Cerebellar cortex (tissue), 1 donor: Measurements from ENCODE around the gene TBC1D17.

Experiments
- DNase-seq: peaks from one replicate; pipeline ENCODE4 v3.0.0-alpha.2; 2015; ENCODE audit warnings: low spot score

Gene TBC1D17

GRCh38 chr19:49861541-49862378 is 15.7 kb upstream of the TBC1D17 start:
- DNase-seq = no peak

DNA sequence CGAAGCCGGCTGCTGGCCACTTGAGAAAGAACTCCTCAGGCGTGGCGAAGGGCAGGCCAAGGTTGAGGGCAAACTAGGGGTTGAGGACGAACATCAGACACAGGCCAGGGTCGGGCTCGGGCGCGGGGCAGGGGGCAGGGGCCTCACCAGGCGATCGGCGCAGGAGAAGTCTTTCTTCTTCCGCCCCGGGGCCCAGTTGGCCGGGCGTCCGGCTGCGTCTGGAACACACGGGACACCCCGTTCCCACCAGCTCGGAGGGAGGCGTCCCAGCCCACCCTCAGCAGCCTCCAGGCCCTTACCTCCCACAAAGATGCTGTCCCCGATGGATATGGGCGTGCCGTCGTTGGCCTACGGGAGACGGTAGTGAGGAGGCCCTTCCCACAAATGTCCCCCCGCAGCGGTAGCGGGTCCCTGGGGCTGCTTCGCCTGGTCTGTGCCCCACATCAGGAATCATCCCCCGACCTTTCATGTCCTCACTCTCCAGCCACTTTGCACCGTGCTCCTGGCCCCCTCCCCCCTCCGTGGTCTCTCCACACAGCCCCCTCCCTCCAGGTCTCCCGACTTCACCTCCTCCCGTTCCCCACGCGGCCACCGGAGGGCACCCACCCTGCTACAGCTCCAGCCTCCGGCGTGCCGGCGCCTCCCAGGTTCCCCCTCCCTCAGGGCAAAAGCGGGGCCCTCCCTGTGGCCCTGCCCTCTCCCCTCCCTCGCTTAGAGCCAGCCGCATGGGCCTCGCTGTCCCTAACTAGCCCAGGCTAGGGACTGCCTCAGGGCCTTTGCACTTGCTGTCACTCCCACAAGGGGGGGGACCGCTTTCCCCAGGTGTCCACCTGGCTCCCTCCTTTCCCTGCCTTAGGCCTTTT is 14.9 kb upstream of the TBC1D17 start:
- no peak for DNase-seq

- no peak for DNase-seq
Measured at GRCh38 chr19:49863254-49863934, 14.1 kb upstream of the TBC1D17 start.

- no peak for DNase-seq
Measured at GRCh38 chr19:49863935-49864320, 13.6 kb upstream of the TBC1D17 start.

- no peak for DNase-seq
Measured at GRCh38 chr19:49864890-49865289, 12.6 kb upstream of the TBC1D17 start.

GRCh38 chr19:49866933-49867782 is 10.3 kb upstream of the TBC1D17 start, which contains the start of gene PNKP:
Gene PNKP, minus strand, starts transcription at chr19:49867576. Its CDS starts 372 bp downstream, at chr19:49867204.
- peak; percentile 96 for DNase-seq

DNA sequence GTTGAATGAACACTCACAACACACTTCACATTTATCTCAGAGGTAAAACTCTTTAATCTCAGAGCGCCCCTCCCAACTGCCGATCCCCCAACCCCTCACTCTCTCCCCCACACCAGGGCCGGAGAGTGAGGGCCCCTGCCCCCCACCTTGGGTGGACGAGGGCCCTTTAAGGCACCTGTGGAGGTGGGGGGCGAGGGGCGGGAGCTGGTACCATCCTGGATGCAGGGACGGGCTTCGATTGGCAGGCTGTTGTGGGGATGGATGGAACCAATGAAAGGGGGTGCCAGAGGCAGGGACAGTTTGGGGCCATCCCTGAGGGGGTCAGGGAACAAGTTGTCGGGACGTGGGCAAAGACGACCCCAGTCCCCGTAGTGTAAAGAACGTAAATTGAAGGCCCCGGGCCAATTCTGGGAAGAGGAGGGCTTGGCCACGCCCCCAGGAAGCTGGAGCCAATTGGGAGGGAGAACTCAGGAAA is 8.5 kb upstream of the TBC1D17 start:
- DNase-seq = no peak

DNA sequence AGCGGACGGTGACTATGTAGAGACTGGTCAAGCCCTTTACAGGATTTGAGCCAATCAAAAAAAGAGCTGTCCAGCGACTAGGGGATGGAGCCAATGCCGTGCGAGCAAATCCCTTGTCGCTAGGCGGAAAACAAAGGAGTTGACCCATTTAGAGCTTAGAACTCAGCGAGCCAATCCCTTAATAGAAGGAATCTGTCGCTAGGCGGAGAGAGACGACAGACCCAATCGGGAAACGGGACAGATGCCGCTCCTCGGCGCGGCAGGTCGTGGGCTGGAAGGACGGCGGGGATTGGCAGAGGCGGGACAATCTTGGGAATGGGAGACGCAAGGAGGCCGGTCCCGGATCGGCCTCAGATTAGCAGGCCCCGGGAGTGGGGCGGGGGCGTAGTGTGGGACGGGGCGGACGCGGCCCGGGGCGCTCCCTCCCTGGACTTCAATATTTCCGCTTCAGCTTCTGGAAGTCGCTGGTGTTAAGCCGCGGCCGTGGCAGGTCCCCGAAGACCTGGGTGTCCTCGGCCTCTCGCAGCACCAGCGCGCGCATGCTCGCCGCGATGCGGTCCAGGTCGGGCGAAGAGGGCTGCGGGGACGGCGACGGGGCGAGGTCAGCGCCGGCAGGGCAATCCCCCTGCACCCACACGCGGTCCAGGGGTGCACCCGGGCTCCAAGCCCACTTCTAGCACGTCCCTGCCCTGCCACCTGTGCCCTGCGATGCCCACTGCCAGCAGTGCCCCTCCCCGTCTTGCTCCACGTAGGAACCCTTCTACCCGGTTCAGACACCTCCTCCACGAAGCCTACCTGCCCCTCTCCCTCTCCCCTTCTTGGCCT is 7.8 kb upstream of the TBC1D17 start:
- DNase-seq = peak; percentile 100

DNA sequence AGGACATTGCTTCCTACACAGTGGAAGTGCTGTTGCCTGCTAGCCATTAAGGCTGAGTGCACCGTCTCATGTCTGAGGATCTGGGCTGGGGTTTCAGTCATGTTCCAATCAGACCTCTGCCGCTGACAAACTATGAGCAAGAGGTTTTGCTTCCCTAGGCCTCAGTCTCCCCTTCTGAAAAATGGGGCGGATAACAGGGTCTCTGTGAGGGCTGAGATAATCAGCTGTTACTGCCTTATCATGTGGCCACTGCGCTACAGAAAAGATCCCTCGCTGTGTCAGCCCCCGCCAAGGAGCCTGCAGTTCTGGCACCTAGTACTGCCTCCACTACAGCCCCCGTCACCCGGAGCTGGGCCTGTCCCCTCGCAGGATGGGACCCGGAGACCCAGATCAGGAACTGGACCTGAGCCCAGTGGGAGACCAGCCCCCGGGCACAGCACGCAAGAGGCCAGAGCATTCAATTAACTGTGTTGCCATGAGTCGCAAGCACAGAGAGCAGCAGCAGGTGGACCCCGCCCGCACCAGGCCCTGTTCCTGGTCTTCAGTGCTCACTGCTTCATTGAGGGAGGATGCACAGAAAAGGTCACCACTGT is 7.1 kb upstream of the TBC1D17 start:
- no peak for DNase-seq

- no peak for DNase-seq
Measured at GRCh38 chr19:49871349-49871985, 6.0 kb upstream of the TBC1D17 start.

GRCh38 chr19:49872245-49873128 is 5.0 kb upstream of the TBC1D17 start:
- DNase-seq = no peak

GRCh38 chr19:49873129-49873521 is 4.4 kb upstream of the TBC1D17 start:
- no peak for DNase-seq

DNA sequence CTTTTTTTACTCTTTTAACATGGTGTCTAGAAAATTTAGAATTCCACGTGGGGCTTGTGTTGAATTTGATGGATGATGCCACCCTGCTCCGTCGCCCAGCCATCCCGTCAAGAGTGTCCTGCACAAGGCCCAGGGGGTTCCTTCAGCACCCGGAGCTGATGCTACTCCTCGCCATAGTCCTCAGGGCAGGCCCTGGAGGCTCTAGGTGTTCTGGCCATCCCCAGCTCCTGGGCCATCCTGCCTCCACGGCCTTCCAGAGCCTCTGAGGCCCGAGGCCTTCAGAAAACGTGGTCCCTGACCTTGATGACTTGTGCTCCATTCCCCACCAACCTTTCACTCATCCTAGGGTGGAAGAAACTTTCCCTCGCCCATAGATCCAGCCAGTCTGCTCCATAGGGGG is 3.7 kb upstream of the TBC1D17 start:
- no peak for DNase-seq

DNA sequence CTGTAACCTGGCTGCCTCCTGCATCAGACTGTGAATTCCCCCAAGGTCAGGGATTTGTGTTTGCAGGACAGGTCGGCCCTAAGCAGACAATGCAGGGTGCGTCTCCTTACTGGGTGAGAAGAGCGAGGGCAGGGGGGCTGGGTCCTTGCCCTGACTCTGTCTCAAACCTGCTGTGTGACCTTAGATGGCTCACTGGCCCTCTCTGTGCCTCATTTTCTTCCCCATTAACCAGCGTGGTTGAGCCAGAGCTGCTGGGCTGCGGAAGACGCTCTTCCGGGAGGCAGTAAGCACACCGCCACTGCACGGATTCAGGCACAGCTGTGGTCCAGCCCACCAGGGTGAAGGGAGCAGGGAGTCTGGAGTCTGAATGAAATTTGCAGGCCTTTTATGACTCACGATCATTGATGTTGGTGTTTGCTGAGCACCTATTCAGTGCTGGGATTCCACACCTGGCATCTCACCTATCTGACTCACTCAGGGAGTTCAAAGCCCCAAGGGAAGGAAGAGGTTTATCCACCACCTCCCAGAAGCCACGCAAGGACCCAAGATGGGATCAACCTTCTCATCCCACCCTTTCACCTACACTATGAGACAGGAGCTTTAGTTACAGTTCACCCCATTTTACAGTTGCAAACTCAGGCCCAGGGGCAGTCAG is 2.9 kb upstream of the TBC1D17 start:
- DNase-seq = no peak

GRCh38 chr19:49875177-49875576 is 2.3 kb upstream of the TBC1D17 start:
- DNase-seq = no peak

DNA sequence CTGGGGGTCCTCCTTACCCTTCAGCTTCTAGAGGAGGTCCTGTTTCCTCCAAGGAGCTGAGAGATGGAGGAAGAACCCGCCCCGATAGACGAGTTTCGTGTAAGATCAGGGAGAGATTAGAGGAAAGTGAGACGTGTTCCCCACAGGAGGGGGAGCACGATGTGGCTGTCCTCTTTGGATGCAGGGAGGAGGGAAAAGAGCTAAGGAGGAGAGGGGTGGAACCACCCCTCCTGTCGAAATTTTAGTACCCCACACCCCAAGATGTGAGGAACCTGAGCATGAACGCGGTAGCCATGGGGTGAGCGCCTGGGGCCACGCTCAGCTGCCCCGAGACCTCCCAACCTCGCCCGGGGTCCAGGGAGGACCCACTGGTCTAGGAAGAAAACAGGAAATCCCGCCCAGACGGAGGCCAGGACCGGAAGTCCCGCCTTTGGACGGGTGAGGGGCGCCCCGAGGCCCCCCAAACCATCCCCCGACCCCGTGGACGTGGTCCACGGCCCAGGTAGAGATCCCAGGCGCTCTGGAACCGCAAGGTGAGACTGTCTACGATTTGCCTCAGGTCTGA is 1.6 kb upstream of the TBC1D17 start:
- DNase-seq = peak; percentile 73

DNA sequence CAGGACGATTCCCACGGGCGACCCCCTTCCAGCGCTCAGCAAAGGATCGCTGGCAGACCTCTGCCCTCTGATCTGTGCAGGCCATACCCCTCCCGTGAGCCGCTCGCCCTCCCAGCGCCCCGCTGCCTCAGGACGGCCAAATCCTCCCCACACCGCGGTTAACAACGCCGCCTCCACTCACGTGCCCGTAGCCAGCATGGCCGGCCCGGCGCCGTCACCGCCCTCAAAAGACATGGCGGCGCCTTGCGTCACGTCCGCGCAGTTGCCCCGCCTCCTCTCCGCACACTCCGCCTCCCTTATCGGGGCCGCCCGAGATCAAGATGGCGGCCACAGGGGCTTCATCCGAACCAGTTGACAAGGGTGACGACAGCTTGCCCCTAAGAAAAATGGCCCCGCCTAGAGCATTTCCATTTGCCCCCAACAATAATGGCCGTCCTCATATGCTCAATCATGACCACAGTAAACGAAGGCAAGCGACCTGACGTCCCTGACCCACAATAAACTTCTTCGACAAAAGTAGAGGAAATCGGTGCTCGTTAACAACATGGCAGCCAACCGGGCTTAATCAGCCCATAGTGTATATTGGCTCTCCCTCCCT is 981 bp upstream of the TBC1D17 start:
- DNase-seq = peak; percentile 99
